Stimulated activated CD8-positive, alpha-beta memory T cell treated with anti-CD3 and anti-CD28 coated beads, Interleukin-15, amount 100 ng/mL, for 24 hours (primary cell): ENCODE data around the gene TUBGCP5.
"Not testable (repeated sequence)": the region's sequence is repeated elsewhere in the genome, so short reads cannot be mapped to it uniquely, and the experiment has no call there.

Source experiments
- DNase-seq: peaks from one replicate; pipeline ENCODE4 v3.0.0-alpha.2; 2020; ENCODE audit warnings: low read depth

Gene TUBGCP5

DNA sequence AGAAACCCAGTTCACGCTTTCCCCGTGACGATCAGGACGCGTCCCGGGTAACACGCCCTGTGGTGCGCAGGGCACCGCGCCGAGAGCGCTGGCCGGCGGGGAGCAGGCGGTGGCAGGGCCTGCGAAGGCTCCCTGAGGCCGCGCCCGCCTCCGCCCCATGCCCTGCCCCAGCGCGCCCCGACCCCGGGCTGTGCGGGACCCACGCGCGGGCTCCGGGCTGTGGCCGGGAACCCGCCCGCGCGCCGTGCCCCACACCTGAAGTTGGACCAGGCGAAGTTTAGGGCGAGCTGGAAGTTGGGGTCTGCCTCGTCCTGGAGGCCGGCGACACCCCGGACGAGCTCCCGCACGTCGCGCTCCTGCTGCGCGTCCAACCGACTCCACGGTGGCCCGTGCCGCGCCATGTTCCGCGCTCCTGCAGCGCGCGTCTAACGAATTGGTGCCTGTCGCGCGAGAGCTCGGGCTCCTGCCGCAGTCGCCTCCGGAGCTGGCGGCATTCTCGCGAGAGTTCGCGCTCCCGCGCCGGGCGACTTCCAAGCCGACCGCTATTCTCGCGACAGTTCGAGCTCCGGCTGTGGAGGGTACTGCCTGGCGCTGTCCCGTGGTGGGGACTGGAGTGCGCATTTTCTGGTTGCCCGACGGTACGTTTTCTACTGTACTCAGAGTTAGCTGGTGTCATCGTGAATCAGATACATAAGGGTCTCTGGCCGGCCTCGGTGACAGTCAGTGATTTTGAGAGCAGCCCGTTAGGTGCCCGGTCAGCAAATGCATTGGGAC is at the start of gene TUBGCP5:
TSS of gene TUBGCP5 (minus strand) at position 427 of the 774 bp plus-strand sequence. CDS start at position 401, 26 bp downstream.
- peak; percentile 90 for DNase-seq

DNA sequence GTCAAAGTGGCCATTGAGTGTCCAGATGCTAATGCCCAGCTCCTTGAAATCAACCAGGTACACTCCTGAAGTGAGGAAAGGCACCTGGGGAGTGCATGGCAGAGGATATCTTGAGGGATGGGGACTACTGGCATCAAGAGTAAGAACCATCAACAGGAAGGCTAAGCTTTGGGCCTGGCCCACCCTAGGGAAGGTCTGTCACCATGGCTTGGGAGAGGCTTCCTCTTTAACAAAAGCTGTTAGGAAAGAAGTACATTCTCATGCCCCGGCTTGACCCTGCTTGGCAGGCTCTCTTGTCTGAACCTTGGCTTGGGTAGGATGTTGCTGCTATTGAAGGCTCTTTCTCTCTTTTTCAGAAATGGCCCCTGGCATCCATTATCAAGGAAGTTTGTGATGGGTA is 43.7 kb upstream of the TUBGCP5 start:
- DNase-seq = no peak

DNA sequence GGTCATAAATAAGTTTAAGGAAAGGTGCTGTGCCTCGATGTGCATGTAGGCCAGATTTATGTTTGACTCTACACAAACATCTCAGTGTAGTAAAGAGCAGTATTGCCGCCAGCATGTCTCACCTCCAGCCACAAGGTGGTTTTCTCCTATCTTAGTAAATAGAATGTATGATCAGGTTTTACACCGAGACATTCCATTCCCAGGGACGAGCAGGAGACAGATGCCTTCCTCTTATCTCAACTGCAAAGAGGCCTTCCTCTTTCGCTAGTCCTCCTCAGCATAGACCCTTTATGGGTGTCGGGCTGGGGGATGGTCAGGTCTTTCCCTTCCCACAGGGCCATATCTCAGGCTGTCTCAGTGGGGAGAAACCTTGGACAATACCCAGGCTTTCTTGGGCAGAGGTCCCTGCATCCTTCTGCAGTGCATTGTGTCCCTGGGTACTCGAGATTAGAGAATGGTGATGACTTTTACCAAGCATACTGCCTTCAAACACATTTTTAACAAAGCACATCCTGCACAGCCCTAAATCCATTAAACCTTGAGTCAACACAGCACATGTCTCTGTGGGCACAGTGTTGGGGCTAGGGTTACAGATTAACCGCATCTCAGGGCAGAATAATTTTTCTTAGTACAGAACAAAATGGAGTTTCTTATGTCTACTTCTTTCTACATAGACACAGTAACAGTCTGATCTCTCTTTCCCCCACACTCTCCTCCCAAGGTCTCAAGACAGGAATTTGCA is 42.8 kb upstream of the TUBGCP5 start:
- not testable (repeated sequence) for DNase-seq

DNA sequence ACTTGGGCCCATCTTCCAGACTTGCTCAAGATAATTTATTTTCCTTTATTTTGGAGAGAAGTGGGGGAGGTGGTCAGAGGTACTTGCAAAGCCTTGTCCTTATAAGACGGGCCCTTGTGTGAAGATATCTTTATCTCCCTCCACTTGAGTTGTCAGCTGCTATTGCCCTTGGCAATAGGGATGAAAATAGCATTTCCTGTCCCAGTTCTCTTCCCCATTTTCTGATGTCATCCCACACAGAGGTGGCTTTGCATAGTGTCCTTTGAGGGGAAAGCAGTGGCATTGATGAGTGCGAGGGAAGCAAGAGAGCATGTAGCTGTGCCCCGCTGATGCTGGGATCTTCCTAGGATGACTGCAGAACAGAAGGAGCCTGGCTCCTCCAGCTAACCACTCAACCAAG is 41.9 kb upstream of the TUBGCP5 start:
- no peak for DNase-seq

DNA sequence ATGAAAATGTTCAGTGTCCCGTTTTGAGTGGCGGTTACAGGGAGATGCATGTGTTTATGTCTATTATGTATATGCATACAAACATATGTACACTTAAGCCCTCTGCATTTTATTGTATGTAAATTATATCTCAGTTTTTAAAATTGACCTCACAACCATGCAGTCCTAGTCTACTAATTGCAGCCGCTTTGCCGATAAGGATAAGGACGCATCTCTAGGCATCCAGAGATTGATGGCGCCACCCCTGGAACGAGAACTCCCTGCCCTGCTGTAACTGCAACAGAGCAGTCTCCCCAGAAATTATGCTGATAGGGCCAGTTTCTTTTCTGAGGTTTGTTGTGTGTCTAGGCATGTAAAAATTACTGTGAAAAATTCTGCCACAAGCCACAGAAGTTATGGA is 40.4 kb upstream of the TUBGCP5 start:
- no peak for DNase-seq

DNA sequence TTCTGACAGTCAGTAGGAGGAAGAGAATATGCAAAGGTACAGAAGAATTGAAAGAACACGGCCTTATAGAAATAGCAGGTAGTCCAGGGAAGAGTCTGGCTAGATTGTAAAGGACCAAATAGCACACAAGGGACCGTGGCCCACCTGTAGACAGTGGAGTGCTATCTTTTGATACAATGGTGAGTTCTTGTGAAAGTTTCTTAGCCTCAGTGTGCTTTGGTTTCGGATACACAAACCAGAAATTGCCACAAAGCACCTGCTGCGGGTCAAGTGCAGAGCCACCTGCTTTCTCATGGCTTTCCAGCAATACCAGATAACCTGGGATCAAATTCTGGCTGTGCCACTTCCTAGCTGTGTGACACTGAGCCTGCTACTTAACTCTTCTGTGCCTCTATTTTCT is 36.6 kb upstream of the TUBGCP5 start:
- DNase-seq = no peak

DNA sequence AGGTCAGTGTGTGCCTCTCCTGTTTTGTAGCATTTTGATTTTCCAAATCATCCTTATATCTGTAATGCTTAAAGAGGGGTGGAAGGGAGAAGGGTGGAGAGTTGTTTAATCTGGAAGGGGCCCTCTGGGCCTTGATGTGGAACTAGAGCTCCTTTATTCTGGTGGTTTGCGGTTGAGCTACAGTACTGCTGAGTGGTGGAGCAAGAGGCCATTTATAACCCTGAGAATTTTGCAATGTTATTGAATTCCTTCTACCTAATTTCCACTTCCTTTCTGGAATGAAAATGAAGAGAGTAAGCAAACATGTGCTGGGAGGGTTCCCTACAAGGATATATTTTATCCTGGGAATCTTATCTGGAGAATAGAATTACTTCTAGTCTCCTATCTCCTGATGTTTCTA is 35.3 kb upstream of the TUBGCP5 start:
- no peak for DNase-seq

DNA sequence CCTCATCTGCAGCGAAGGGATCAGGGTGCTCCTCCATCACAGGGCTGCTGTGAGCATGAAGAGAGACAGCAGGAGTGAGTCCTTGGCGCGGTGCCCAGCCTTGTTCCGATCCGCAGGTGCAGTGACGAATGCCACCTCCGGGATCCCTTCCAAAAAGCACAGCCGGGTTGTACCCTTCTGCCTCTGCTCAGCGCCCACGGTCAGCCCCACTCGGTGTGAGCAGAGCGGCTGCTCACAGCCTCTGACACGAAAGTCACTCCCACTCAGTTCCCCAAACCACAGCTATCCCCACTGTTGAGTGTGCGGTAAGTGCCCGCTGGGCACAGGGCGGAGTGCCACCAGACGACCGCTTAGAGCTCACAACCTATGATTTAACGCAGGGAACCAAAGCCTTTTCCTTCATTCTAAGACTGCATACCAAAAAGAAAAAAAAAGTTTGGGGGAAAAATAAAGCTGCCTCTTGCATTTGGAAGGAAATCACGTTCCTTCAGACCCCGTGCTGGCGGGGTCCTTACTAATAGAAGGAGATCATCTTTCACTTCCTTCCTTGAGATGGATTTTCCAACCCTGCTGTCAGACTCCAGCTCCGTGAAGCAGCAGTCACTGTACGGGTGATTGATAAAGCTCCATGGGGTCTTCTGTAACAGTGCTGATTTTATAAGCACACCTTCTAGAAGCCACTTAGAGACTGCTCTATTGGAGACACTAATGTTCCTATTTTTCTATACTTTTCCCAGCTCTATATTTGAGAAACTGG is 34.7 kb upstream of the TUBGCP5 start:
- DNase-seq = no peak

DNA sequence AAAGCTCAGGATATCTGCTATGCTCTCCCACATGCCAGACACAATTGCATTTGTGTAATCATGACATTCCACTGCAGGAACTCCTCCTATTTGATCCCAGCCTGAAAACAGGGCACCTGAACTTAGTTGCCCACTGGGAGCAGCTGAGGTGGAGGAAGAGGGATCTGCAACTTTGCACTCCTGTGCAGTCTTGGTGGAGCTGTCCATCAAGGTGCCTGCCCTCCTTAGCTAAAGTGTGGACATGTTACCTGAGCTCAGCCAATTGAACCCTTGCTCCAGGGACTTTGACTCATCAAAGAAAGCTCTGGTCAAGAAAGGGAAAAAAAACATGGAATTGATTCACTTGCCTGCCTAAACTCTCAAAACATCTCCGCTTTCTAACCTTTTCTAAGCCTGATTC is 33.3 kb upstream of the TUBGCP5 start:
- no peak for DNase-seq

DNA sequence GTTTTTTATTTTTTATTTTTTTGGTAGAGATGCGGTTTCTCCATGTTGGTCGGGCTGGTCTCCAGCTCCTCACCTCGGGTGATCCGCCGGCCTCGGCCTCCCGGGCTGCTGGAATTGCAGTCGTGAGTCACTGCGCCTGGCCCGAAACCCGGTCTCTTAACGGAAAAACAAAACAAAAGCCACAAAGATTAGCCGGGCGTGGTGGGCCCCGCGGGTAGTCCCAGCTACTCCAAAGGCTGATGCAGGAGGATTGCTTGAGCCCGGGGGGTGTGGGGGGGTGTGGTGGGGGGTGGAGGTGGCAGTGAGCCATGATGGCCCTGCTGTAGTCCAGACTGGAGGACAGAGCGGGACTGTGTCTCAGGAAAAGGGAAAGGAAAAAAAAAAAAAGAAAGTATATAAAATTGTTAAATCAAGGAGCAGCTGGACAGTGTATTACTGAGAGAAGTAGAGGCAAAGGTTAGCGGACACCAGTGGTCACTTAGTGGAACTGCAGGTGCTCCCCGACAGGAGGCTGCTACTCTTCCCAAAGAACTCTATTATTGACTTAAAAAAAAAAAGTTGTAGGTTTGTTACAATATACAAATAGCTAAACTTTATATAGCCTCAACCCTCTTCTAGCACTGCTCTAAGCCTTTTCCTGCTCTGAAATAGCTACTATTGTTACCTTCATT is 30.3 kb upstream of the TUBGCP5 start:
- no peak for DNase-seq

DNA sequence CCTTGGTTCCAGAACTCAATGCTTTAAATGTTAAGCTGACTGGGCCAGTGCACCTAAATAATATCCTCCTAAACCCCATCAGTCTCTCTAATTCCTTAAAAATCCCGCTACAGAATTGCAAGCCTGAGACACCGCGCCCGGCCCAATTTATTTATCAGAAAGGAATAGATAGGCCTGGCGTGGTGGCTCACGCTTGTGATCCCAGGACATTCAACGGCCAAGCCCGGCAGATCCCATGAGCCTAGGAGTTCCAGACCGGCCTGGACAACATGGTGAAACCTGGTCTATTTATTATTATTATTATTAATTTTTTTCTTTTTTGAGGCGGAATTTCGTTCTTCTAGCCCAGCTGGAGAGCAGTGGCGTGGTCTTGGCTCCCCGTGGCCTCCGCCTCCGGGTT is 28.0 kb upstream of the TUBGCP5 start:
- no peak for DNase-seq

DNA sequence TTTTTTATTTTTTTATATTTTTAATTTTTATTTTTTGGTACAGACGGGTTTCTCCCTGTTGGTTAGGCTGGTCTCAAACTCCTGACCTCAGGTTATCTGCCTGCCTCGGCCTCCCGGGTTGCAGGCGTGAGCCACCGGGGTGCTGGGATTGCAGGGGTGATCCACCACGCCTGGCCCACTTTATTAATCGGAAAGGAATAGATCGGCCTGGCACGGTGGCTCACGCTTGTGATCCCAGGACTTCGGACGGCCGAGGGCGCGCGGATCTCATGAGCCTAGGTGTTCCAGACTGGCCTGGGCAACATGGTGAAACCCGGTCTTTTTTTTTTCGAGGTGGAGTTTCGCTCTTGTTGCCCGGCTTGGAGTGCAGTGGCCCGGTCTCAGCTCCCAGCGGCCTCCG is 26.5 kb upstream of the TUBGCP5 start:
- no peak for DNase-seq

DNA sequence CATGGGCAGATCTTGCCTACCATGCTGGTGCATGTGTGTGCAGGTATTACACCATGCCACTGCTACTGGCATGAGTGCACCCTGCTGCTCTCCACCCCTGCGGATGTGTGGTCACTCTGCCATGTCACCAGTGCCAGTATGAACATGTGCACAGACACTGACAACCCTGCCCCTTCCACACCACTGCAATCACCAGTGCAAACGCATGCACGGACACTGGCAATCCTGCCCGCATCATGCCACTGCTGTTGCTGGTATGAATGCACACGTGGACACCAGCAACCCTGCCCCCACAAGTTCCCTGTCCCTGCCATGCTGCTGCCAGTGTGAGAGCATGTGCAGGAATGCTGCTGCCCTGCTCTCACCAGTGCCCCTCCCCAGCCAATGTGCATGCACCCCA is 24.8 kb upstream of the TUBGCP5 start:
- no peak for DNase-seq

DNA sequence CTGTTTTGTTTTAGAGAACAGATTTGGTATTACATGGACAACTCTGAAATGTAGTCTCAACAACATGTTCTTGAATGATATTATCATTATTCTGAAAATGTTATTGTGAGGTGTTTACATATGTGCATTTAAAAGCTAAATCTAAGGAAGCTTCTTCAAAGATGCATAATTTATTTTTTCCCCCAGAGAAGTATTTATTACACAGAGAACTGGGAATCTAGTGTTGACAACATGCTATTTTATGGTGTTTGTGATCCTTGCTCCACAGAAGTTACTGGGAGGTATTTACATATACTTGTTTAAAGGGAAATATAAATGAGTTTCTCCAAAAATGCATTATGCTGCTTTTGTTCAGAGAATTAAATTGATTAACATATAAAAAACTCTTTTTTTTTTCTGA is 18.3 kb upstream of the TUBGCP5 start:
- DNase-seq = no peak

DNA sequence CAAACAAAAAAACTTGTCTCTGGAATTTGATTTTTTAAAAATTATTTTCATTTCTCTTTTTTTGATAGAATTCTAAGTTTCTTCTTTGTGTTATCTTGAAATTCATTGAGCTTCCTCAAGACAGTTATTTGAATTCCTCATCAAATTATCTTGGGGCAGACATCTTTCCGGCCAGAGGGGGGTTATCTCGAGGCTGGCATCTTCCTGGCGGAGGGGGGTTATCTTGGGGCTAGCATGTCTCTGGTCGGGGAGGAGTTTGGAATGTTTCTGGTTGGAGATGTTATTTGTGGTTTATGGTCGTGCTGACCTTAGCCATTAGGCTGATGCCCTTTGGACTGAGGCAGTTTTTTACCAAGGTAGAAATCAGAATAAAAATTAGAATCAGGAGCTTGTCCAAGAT is 15.9 kb upstream of the TUBGCP5 start:
- DNase-seq = no peak

DNA sequence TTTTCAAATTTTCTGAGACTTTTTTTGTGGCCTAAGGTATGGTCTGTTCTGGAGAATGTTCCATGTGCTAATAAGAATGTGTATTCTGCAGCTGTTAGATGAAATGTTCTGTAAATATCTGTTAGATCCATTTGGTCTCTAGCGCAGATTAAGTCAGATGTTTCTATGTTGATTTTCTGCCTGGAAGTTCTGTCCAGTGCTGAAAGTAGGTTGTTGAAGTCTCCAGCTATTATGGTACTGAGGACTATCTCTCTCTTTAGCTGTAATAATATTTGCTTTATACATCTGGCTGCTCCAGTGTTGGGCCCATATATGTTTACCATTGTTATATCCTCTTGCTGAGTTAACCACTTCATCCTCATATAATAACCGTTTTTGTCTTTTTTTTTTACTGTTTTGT is 13.2 kb upstream of the TUBGCP5 start:
- no peak for DNase-seq

DNA sequence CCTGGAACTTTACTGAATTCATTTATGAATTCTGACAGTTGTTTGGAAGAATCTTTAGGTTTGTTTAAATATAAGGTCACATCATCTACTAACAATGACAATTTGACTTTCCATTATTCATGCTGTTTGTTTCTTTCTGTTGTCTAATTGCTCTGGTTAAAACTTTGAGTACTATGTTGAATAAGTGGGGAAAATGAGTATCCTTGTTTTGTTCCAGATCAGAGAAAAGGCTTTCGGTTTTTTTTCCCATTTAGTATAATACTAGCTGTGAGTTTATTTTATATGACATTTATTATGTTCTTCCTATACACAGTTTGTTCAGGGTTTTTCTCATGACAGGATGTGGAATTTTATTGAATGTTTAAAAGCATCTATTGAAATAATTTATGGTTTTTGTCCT is 11.3 kb upstream of the TUBGCP5 start:
- DNase-seq = no peak

DNA sequence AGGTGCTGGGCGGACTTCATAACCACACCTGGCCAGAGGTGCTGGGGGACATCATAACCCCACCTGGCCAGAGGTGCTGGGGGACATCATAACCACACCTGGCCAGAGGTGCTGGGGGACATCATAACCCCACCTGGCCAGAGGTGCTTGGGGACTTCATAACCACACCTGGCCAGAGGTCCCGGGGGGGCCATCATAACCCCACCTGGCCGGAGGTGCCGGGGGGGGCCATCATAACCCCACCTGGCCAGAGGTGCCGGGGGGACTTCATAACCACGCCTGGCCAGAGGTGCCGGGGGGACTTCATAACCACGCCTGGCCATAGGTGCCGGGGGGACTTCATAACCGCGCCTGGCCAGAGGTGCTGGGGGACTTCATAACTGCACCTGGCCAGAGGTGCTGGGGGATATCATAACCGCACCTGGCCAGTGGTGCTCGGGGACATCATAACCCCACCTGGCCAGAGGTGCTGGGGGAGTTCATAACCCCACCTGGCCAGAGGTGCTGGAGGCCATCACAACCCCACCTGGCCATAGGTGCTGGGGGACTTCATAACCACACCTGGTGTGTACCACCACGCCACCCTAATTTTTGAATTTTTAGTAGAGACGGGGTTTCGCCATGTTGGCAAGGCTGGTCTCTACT is 10.7 kb upstream of the TUBGCP5 start:
- no peak for DNase-seq

DNA sequence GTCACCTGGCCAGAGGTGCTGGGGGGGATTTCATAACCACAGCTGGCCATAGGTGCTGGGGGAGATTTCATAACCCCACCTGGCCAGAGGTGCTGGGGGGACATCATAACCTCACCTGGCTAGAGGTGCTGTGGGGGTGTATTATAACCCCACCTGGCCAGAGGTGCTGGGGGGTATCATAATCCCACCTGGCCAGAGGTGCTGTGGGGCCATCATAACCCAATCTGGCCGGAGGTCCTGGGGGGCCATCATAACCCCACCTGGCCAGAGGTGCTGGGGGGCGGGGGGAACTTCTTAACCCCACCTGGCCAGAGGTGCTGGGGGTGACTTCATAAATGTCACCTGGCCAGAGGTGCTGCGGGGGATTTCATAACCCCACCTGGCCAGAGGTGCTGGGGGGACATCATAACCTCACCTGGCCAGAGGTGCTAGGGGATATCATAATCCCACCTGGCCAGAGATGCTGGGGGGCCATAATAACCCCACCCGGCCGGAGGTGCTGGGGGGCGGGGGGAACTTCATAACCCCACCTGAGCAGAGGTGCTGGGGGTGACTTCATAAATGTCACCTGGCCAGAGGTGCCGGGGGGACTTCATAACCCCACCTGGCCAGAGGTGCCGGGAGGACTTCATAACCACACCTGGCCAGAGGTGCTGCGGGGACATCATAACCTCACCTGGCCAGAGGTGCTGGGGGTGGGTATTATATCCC is 9.4 kb upstream of the TUBGCP5 start:
- DNase-seq = not testable (repeated sequence)

DNA sequence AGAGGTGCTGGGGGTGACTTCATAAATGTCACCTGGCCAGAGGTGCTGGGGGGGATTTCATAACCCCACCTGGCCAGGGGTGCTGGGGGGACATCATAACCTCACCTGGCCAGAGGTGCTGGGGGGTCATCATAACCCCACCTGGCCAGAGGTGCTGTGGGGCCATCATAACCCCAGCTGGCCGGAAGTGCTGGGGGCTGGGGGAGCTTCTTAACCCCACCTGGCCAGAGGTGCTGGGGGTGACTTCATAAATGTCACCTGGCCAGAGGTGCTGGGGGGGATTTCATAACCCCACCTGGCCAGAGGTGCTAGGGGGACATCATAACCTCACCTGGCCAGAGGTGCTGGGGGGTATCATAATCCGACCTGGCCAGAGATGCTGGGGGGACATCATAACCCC is 4.6 kb upstream of the TUBGCP5 start:
- DNase-seq = not testable (repeated sequence)

DNA sequence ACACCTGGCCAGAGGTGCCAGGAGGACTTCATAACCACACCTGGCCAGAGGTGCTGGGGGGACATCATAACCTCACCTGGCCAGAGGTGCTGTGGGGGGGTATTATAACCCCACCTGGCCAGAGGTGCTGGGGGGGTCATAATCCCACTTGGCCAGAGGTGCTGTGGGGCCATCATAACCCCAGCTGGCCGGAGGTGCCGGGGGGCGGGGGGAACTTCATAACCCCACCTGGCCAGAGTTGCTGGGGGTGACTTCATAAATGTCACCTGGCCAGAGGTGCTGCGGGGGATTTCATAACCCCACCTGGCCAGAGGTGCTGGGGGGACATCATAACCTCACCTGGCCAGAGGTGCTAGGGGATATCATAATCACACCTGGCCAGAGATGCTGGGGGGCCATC is 4.2 kb upstream of the TUBGCP5 start:
- not testable (repeated sequence) for DNase-seq
